DMS 273 treated with DMSO at 0.1 percent for 48 hours (cell line): ENCODE data around the gene SLC22A7.
"Not testable (repeated sequence)": the region's sequence is repeated elsewhere in the genome, so short reads cannot be mapped to it uniquely, and the experiment has no call there.

Experiments
- DNase-seq: peaks from one replicate; lab custom pipeline; 2025; lab: John Stamatoyannopoulos, UW

The SLC22A7 gene

GRCh38 chr6:43338243-43338642, 40.2 kb downstream of the SLC22A7 start:
- DNase-seq, result no peak

GRCh38 chr6:43339168-43339567, 41.1 kb downstream of the SLC22A7 start:
- DNase-seq, result no peak

- DNase-seq, result not testable (repeated sequence)
Measured at GRCh38 chr6:43346243-43346642, 48.2 kb downstream of the SLC22A7 start.

GRCh38 chr6:43347021-43347420, 49.0 kb downstream of the SLC22A7 start:
- DNase-seq, result no peak

- DNase-seq, result no peak
Measured at GRCh38 chr6:43347444-43347843, 49.4 kb downstream of the SLC22A7 start.

- DNase-seq, result not testable (repeated sequence)
Measured at GRCh38 chr6:43351951-43352350, 53.9 kb downstream of the SLC22A7 start.
